Kidney (tissue), 14 donors: Measurements from ENCODE around the gene AMZ1. TPM values are rescaled to one million over a fixed set of nuclear protein-coding genes. Genes with fewer than 3 reads are reported as not detected.
A peak's percentile ranks its signal among the peaks of the same experiment; 100 is the strongest.
"Not testable (repeated sequence)": the region's sequence is repeated elsewhere in the genome, so short reads cannot be mapped to it uniquely, and the experiment has no call there.

Experiments
- DNase-seq, 5 donors: peaks; one replicate each; pipeline ENCODE4 v3.0.0-alpha.2; 2013 to 2020
- FAIRE-seq: peaks from 2 replicates; lab custom pipeline; 2012; peaks lifted over from hg19 to GRCh38; lab: Jason Lieb, UNC
- H3K27ac ChIP-seq, 2 donors: one replicate each; pipeline ENCODE4 v1.7.0; 2013; ENCODE audit warnings: low read depth in 2 of 2, low read length in 2 of 2, inconsistent platforms in 1 of 2
- H3K27me3 ChIP-seq: one replicate; pipeline ENCODE4 v1.7.1; 2013; ENCODE audit warnings: low read length, inconsistent platforms; ENCODE audit not compliant: control insufficient read depth, insufficient read depth
- H3K36me3 ChIP-seq, 3 donors: one replicate each; pipeline versions ENCODE4 v1.7.0 to v1.7.1; 2013; ENCODE audit warnings: low read length in 3 of 3, control low read depth in 1 of 3, inconsistent platforms in 1 of 3; ENCODE audit not compliant: insufficient read depth in 3 of 3, control insufficient read depth in 2 of 3
- H3K4me1 ChIP-seq, 3 donors: one replicate each; pipeline versions ENCODE4 v1.7.0 to v1.7.1; 2013; ENCODE audit warnings: low read length in 3 of 3, inconsistent platforms in 1 of 3, low read depth in 1 of 3; ENCODE audit not compliant: control insufficient read depth in 2 of 3, insufficient read depth in 2 of 3
- H3K4me3 ChIP-seq, 3 donors: one replicate each; pipeline versions ENCODE4 v1.7.0 to v1.8.1; 2013; ENCODE audit warnings: low read length in 3 of 3, control low read depth in 1 of 3, inconsistent platforms in 1 of 3
- H3K9ac ChIP-seq, 3 donors: one replicate each; pipeline versions ENCODE4 v1.7.0 to v1.7.1; 2013; ENCODE audit warnings: low read length in 3 of 3, control low read depth in 1 of 3, inconsistent platforms in 1 of 3
- H3K9me3 ChIP-seq, 3 donors: one replicate each; pipeline versions ENCODE4 v1.7.0 to v1.7.1; 2013; ENCODE audit warnings: low read length in 3 of 3, control low read depth in 1 of 3, inconsistent platforms in 1 of 3; ENCODE audit not compliant: control insufficient read depth in 2 of 3, insufficient read depth in 1 of 3
- CTCF ChIP-seq: IDR thresholded peaks from 3 replicates; pipeline ENCODE4 v1.5.1; 2012; ENCODE audit warnings: mild to moderate bottlenecking, moderate library complexity, borderline replicate concordance; ENCODE audit not compliant: insufficient read depth; ENCODE audit errors: extremely low read depth
- intact Hi-C: fragments of 100-400 bp; cut with DNase I; formaldehyde crosslinking; loops from one replicate; pipeline ENCODE4 v1.11.1; 2022
- polyA plus RNA-seq: library from polyadenylated mRNA; stranded (reverse); fragments of 350-450 nt; fragmentation: Illumina TruSeq; extraction: RNeasy Lipid Tissue Mini Kit (QIAGEN cat#74804); gene quantifications from one replicate; pipeline ENCODE4 v1.2.3, GENCODE V29; 2014; ENCODE audit warnings: low read depth, low replicate concordance; ENCODE audit not compliant: insufficient read depth
- total RNA-seq: library from RNA; stranded (reverse); fragmentation: NEBNext Ultra II Directional; extraction: Animal tissue kit (Norgen Biotek cat#: 25700); gene quantifications from one replicate; pipeline ENCODE4 v1.2.1, GENCODE V29; 2021
- donor health status: control.
- donor health status: control.
- donor health status: control.
- donor health status: control.
- donor health status: control.
- donor health status: DM: yes; HTN: yes; CAD: no.
- donor health status: Normal renal cell carcinoma (clear cell type).

The AMZ1 gene
- total and polyA plus RNA-seq, 2 donors from 2014 or later, result 0.16 TPM; not detected in 1

GRCh38 chr7:2720024-2720423 is 32.0 kb downstream of the AMZ1 start:
- Histone ChIP-seq H3K4me3 (no peak overlapping the region), H3K9ac (no peak overlapping the region), H3K27ac (no peak overlapping the region), H3K27me3 (no peaks in the 10 kb centered on the region), H3K4me1 (peaks cover 0 to 3% (median 0%) of the 10 kb centered on the region in 3 donors), H3K9me3 (no peaks in the 10 kb centered on the region), H3K36me3 (no peaks in the 10 kb centered on the region)
- no peak for TF ChIP-seq CTCF
- intact Hi-C loops, result no loop called here
- DNase-seq, result no peak
- FAIRE-seq, result no peak

- no peak for FAIRE-seq
Observed at GRCh38 chr7:2721842-2722241, 33.8 kb downstream of the AMZ1 start.

GRCh38 chr7:2722591-2722990 is 34.6 kb downstream of the AMZ1 start:
- no peak for FAIRE-seq
- Histone ChIP-seq H3K27me3 (no peaks in the 10 kb centered on the region), H3K36me3 (no peaks in the 10 kb centered on the region), H3K9ac (no peak overlapping the region), H3K9me3 (no peaks in the 10 kb centered on the region), H3K4me3 (no peak overlapping the region), H3K27ac (no peak overlapping the region), H3K4me1 (no peaks in the 10 kb centered on the region)
- intact Hi-C loops, result no loop called here
- TF ChIP-seq CTCF, result no peak
- DNase-seq, result peak in 1 of 5 donors; percentile 19

More at GRCh38 chr7:2721842-2722241, 33.8 kb downstream of the AMZ1 start:
- Histone ChIP-seq H3K4me3 (no peak overlapping the region), H3K9me3 (no peaks in the 10 kb centered on the region), H3K4me1 (peaks cover 0 to 1% (median 0%) of the 10 kb centered on the region in 3 donors), H3K27ac (no peak overlapping the region), H3K27me3 (no peaks in the 10 kb centered on the region), H3K36me3 (no peaks in the 10 kb centered on the region), H3K9ac (no peak overlapping the region)
- no peak for TF ChIP-seq CTCF
- DNase-seq, result peak in 1 of 5 donors; percentile 71
- intact Hi-C loops, result no loop called here

GRCh38 chr7:2723138-2723850 is 35.3 kb downstream of the AMZ1 start:
- Histone ChIP-seq H3K9me3 (no peaks in the 10 kb centered on the region), H3K27me3 (no peaks in the 10 kb centered on the region), H3K4me3 (no peak overlapping the region), H3K27ac (no peak overlapping the region), H3K9ac (no peak overlapping the region), H3K36me3 (no peaks in the 10 kb centered on the region), H3K4me1 (no peaks in the 10 kb centered on the region)
- no peak for TF ChIP-seq CTCF
- intact Hi-C loops, result no loop called here
- DNase-seq, result peak in 1 of 5 donors; percentile 39
- FAIRE-seq, result no peak

DNA sequence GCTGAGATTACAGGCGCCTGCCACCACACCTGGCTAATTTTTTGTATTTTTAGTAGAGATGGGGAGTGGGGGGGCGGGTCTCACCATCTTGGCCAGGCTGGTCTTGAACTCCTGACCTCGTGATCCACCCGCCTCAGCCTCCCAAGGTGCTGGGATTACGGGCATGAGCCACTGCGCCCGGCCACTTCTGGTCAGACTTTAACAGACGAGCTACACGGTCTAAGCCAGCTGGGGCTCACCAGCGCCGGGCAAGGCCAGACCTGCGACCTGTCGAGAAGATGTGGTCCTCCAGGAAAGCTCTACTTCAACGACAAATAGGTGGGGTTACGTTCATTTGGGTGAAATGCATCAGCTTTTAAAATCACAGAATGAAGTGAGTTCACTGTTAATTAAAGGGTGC is 36.0 kb downstream of the AMZ1 start:
- FAIRE-seq, H3K9ac ChIP-seq, H3K4me3 ChIP-seq, H3K4me1 ChIP-seq, intact Hi-C loops, H3K27ac ChIP-seq, H3K27me3 ChIP-seq, H3K36me3 ChIP-seq, H3K9me3 ChIP-seq: not testable (repeated sequence)
- DNase-seq, result peak in 1 of 5 donors; percentile 52
